CD4-positive, alpha-beta T cell treated with Interleukin-1 beta for 1 hour (primary cell): ENCODE results near the gene KRT81.

Source experiments
- DNase-seq, 2 donors: peaks; one replicate each; pipeline ENCODE4 v3.0.0-alpha.2; 2020 to 2022

KRT81 gene

GRCh38 chr12:52238916-52239646 lies 52.3 kb downstream of the KRT81 start:
- no peak for DNase-seq

DNA sequence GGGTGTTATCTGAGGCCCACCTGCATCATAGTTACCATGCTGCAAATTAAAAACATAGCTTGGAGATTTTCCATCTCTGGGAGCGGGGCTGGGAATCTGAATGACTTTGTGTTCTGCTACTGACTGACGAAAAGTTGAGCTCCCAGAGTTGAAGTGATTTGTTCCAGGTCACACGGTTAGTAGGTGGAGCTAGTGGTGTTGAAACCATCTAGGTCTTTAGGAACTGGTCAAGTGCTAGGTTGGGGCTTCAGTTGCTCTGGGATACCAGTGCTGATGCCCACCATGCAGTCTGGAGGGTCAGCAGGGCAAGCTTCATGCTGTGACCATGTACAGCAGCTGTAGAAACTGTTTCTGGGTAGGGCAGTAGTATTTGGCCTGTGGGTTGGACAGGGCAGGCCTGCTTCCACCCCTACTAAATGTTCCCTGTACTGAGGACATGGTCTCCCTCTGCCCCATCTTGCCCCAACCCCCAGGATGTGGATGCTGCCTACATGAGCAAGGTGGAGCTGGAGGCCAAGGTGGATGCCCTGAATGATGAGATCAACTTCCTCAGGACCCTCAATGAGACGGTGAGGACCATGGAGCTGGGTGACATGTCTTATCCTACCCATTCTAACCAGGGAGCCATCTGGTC lies 53.0 kb downstream of the KRT81 start:
- no peak for DNase-seq

DNA sequence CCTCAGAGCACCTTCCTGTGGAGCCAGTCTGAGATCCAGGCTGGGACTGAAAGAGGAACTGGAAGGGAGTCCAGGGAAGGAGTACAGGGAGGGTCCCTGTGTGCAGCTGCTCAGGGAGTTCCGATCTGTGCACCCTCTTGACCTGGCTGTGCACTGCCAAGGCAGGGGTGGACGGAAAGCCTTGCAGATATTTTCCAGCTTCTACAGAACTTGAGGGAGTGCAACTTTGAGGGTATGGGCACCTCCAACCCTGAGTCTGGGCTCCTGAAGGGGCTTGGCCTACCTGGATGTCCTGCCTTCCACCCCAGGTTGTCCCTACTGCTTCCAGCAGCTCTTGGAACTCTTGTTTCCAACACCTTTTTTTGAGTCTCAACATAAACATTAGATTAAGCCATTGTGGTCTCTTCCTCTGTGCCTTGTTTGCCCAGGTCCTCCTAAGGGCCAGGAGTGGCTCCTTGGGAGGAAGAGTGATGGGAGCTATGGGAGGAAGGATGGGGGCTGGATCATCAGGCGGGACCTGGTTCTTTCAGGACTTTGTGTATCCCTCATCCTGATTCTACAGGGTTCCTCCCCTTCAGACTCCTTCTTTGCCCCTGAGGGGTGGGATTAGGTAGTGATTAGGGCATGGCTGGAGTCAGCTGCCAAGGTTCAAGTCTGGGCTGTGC lies 54.8 kb downstream of the KRT81 start:
- DNase-seq, result no peak
